PFSK-1 (cell line): ENCODE measurements around the gene DST.

ENCODE experiments used
- POLR2AphosphoS5 ChIP-seq: IDR thresholded peaks from 2 replicates; pipeline ENCODE4 v1.6.1; 2012; ENCODE audit warnings: low read depth, mild to moderate bottlenecking, control low read depth, low read length, moderate library complexity
- REST ChIP-seq, 2 experiments: IDR thresholded peaks; 2 replicates each; pipeline versions ENCODE4 v1.6.1 to v1.8.0; 2011 to 2012; ENCODE audit warnings: low read depth in 2 of 2, low read length in 2 of 2, control low read depth in 1 of 2, inconsistent platforms in 1 of 2, mild to moderate bottlenecking in 1 of 2, moderate library complexity in 1 of 2; ENCODE audit not compliant: insufficient read depth in 1 of 2
- SIN3A ChIP-seq: IDR thresholded peaks from 2 replicates; pipeline ENCODE4 v1.6.1; 2012; ENCODE audit warnings: mild to moderate bottlenecking, low read length, moderate library complexity, borderline replicate concordance; ENCODE audit not compliant: insufficient read depth

GRCh38 chr6:56497240-56497639 lies 145.4 kb downstream of the DST start:
- no peak for TF ChIP-seq SIN3A
- no peak for TF ChIP-seq REST (IDR thresholded peaks at IDR 0.05; ENCODE audit: insufficient read depth in 1 of 2, low read depth in 2 of 2, low read length in 2 of 2)
- TF ChIP-seq POLR2AphosphoS5 = no peak
